GM19468 (cell line): ENCODE results near the gene GRAMD1A.
"Not testable (repeated sequence)": the region's sequence is repeated elsewhere in the genome, so short reads cannot be mapped to it uniquely, and the experiment has no call there.

ENCODE experiments used
- ATAC-seq: cut with Tn5 transposase; IDR thresholded peaks from one replicate; pipeline ENCODE4 v1.9.1; 2021; ENCODE audit warnings: mild to moderate bottlenecking, moderate library complexity, moderate number of reproducible peaks; ENCODE audit not compliant: unreplicated experiment; ENCODE audit errors: extremely low read depth

The GRAMD1A gene

DNA sequence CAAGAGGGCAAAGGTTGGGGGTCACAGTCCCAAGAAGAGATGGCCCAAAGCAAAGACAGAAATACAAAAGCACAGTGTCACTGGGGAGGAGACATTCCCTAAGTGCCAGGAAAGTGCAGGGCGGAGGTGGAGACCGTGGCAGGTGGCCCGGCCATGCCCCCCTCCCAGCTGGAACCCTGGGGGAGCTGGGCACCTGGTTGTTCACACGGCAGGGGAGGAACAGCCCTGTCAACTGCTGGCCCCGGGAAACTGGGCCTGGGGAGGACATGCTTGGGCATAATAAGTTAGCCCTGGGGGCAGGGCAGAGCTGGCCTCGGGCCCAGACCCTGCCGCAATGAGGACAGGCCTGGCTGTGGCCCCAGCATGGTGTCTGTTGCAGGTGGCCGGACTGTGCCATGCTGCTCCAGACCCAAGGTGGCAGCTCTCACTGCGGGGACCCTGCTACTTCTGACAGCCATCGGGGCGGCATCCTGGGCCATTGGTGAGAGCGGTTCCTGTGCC lies 48.8 kb downstream of the GRAMD1A start:
- no peak for ATAC-seq

DNA sequence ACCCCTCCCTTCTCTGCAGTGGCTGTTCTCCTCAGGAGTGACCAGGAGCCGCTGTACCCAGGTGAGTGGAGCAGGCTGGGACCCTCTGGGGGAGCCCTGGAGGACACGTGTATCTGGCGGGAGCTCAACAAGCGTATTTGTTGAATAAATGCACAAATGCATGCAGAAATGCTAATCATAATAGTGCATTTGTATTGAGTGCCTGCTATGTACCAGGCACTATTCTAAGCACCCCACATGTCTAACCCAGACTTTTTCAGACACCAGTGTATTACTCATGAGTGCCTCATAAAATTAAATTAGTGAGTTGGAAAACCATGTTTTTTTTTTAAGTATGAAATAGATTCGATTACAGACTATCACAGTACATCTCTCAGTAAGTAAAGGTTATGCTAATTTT lies 49.3 kb downstream of the GRAMD1A start:
- ATAC-seq, result no peak

DNA sequence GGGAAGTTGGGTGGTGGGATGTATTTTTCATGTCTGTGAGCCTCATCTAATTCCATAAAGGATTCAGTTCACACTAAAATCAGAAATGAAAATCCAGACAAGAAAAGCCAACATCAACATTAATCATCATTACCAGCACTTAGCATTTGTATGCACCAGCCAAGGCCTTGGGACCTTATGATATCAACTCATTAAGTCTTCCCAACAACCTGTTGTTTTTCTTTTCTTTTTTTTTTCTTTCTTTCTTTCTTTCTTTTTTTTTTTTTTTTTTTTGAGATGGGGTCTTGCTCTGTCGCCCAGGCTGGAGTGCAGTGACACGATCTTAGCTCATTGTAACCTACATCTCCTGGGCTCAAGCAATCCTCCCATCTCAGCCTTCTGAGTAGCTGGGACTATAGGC lies 50.5 kb downstream of the GRAMD1A start:
- not testable (repeated sequence) for ATAC-seq

DNA sequence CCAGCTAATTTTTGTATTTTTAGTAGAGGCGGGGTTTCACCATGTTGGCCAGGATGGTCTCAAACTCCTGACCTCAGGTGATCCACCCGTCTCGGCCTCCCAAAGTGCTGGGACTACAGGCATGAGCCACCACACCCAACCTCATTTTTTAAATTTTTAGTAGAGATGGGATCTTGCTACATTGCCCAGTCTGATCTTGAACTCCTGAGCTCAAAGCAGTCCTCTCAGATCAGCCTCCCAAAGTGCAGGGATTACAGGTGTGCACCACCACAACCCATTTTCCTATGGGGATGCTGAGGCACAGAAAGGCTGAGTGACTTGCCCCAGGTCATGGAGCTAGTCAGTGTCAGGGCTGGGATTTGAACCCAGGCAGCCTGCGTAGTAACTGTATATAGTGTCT lies 51.1 kb downstream of the GRAMD1A start:
- not testable (repeated sequence) for ATAC-seq

DNA sequence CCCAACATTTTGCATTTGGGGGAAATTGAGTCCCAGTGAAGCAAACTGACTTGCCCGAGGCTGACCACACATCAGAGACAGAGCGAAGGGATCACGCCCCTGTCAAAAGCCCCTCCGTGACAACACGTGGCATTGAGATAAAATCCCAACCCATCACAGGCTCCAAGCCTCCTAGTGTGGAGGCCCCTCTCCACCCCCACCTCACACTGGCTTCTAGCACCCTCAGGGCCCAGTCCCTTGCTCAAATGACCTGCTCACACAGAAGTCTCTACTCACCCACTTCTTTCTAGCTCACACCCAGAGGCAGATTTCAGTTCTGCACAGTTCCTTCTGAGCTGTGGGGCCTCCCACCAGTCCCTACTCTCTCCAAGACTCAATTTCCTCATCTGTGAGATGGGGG lies 51.7 kb downstream of the GRAMD1A start:
- ATAC-seq, result no peak

DNA sequence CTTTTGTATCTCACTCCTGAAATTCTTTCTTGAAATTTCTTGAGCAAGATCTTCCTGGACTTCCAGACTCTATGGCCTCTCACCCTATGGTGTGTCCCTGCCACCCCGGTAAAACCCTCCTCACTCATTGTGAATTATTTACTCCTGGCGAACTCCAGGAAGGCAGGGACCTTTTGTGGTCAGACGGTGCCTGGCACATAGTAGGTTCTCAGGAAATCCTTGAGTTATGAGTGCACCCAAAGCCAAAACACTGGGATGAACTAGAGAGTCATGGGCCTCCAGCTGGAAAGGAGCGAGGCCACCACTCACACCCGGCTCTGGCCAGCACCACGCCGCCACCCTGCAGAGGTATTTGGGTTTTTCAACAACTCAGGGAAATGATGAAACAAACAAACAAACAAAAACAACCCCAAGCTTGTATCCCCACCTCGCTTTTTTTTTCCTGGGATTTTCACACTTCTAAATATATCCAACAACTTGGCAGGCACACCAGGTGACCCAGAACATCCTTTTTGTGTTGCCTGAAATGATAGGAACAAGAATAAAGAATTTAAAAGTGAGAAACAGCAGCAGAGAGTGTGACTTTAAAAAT lies 52.6 kb downstream of the GRAMD1A start:
- no peak for ATAC-seq

DNA sequence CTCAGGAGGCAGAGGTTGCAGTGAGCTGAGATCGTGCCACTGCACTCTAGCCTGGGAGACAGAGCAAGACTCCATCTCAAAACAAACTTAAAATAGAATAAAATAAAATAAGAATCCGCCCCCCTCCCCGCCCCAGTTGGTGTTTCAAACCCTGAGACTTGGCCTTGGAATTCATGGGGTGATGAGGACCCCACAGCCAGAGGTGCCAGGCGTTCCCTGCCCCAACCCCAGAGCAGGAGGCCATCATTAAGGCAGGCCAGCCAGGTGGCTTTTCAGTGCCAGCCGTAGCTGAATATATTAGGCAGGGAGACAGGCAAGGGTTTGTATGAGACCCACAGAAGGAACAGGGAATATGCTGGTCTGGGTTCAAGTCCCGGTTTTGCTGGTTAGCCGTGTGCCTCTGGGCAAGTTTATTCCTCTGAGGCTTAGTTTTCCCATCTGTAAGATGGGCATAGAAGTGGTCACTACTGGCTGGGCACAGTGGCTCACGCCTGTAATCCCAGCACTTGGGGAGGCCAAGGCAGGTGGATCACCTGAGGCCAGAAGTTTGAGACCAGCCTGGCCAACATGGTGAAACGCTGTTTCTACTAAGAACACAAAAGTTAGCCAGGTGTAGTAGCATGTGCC lies 53.7 kb downstream of the GRAMD1A start:
- no peak for ATAC-seq

DNA sequence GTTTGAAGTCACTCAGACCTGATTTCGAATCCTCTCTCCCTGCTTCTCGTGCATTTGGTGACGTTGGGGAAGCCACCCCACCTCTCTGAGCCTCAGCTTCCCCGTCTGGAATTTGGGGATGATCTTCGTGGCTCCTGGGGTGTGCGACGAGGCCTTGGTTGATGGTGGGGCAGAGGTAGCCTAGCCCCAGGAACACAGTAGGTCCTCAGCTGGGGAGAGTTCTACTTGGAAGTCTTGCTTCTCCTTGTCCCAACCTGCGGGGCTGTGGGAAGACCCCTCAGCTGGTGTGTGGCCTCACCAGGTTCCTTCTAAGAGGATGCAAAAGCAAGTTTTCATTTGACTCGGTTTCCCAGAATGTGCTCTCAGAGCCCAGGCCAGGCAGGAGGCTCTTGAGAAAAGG lies 54.5 kb downstream of the GRAMD1A start:
- no peak for ATAC-seq

DNA sequence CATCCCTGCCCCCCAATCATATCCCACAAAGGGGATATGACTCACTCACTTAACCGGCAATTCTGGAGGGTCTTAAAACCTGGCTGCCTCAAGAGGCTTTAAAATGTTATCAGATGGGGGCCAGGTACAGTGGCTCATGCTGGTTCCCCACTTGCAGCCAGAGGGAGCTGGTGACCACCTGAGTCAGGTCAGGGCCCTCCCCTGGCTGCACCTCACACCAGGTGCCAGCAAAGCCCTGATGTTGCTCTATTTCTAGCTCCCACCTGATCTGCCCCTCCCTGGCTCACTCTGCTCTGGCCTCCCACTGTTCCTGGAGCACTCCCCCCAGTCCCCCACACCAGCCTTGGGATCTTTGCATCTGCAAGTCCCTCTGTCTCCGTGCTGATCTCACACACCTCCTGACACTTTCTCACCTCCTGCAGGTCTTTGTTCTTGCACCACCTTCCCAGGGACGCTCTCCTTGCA lies 55.6 kb downstream of the GRAMD1A start:
- no peak for ATAC-seq

DNA sequence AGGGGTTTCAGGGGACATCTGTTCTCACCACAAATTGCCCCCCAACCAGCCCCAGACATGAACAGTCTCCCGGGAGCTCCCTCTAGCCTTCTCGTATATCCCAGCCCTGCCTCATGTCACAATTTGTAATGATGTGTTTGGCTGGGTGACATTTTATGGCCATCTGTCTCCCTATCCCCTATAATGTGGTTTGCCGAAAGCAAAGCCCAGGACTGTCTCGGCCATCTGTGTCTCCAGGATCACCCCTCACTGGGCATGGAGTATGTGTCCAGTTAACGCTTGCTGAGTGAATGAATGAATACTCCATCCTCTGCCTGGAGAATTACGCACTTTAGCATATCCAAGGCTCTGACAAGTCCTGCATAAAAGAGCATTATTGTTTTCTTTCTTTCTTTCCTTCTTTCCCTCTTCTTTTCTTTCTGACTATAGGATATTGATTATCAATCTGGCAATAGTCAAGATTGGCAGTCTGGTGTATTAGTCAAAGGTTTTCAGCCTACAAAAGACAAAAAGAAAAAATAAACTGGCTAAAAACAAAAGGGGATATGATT lies 56.5 kb downstream of the GRAMD1A start:
- ATAC-seq, result no peak

DNA sequence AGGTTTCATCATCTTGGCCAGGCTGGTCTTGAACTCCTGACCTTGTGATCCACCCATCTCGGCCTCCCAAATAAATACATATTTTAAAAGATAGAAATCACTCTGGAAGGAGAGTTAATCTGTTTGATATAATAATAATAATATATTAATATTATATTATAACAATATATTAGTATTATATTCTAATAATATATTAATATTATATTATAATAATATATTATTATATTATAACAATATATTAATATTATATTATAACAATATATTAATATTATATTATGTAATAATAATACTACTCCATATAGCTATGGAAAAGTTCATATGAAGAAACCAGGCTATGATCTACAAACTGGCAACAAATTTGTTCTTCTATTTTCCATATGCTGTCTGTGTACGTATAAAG lies 58.2 kb downstream of the GRAMD1A start:
- no peak for ATAC-seq

DNA sequence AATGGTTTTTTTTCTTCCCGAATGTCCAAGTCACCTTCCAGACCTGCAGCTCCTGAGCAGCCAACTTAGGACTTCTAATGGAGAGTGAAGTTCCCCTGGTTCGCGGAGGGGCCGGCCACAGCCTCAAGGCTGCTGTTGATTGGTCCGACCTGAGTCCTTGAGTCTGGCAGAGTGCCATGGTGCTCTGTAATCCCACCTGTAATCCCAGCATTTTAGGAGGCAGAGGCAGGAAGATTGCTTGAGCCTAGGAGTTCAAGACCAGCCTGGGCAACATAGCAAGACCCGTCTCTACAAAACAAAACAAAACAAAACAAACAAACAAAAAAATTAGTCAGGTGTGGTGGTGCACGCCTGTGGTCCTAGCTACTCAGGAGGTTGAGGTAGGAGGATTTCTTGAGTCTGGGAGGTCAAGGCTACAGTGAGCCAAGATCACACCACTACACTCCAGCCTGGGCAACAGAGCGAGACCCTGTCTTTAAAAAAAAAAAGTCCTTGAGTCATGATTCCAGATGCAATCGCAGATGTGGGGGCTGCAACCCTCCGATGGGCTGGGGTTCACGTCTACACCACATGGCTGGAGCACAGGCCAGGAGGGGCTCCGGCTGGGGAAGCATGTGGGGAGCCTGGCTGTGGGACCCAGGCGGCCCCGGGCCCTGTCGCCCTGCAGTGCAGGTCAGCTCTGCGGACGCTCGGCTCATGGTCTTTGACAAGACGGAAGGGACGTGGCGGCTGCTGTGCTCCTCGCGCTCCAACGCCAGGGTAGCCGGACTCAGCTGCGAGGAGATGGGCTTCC lies 59.1 kb downstream of the GRAMD1A start:
- no peak for ATAC-seq

DNA sequence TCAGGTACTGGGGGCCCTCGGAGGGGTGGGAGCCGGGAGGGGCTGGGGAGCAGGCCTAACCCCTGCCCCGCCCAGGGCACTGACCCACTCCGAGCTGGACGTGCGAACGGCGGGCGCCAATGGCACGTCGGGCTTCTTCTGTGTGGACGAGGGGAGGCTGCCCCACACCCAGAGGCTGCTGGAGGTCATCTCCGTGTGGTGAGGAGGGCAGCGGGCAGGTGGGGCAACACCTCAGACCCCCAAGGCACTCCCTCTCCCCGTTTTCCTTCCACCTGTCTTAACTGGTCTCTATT lies 59.6 kb downstream of the GRAMD1A start:
- ATAC-seq, result no peak

DNA sequence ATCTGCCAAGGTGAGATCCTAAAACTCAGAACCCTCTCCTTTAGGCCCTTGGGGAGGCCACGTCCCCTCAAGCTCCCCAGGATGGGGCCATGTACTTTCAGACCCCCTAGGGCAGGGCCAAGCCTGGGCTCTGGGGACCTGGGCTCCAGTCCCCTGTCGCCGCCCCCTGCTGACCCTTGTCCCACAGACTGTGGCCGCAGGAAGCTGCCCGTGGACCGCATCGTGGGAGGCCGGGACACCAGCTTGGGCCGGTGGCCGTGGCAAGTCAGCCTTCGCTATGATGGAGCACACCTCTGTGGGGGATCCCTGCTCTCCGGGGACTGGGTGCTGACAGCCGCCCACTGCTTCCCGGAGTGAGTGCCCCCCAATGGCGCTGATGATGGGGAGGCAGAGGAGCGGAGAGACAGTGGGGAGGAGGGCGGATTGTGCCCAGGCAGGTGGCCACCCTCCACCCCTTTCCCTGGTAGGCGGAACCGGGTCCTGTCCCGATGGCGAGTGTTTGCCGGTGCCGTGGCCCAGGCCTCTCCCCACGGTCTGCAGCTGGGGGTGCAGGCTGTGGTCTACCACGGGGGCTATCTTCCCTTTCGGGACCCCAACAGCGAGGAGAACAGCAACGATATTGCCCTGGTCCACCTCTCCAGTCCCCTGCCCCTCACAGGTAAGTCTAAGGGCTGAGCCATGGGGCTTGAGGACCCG lies 60.2 kb downstream of the GRAMD1A start:
- no peak for ATAC-seq

DNA sequence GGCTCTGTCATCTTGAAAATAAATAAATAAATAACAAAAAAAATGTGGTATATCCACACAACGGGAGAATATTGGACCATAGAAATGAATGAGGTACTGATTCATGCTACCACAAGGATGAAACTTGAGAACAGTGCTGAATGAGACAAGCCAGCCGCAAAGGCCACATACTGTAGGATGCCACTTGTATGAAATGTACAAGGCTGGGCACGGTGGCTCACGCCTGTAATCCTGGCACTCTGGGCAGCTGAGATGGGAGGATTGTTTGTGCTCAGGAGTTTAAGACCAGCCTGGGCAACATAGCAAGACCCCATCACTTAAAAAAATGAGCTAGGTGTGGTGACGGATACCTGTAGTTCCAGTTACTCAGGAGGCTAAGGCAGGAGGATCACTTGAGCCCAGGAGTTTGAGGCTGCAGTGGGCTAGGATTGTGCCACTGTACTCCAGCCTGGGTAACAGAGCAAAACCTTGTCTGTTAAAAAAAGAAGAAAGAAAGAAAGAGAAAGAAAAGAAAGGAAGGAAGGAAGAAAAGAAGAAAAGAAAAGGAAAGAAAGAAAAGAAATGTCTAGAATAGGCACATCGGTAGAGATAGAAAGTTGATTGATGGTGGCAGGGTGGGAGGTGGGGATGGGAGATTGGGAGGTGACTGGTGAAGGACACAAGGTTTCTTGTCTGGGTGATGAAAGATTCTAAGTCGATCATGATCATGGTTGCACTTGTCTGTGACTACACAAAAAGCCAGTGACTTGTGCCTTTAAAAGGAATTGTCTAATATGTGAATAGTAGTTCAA lies 61.7 kb downstream of the GRAMD1A start:
- no peak for ATAC-seq

DNA sequence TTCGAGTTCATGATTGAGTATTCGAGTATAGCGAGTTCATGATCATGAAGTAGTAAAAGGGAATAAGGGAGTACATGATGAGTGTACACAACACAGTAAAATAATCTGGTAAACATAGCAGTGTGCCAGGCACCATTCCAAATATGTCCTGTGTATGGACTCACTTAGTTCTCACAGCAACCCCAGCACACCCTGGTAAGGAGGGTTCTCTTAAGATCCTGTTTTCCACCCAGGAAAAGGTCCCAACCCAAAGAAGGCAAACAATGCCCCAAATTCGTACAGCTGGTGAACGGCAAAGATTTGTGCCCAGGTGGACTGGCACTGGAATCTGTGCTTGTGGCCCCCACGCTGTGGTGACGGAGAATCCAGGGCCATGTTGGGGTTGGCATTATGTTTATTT lies 62.8 kb downstream of the GRAMD1A start:
- no peak for ATAC-seq

DNA sequence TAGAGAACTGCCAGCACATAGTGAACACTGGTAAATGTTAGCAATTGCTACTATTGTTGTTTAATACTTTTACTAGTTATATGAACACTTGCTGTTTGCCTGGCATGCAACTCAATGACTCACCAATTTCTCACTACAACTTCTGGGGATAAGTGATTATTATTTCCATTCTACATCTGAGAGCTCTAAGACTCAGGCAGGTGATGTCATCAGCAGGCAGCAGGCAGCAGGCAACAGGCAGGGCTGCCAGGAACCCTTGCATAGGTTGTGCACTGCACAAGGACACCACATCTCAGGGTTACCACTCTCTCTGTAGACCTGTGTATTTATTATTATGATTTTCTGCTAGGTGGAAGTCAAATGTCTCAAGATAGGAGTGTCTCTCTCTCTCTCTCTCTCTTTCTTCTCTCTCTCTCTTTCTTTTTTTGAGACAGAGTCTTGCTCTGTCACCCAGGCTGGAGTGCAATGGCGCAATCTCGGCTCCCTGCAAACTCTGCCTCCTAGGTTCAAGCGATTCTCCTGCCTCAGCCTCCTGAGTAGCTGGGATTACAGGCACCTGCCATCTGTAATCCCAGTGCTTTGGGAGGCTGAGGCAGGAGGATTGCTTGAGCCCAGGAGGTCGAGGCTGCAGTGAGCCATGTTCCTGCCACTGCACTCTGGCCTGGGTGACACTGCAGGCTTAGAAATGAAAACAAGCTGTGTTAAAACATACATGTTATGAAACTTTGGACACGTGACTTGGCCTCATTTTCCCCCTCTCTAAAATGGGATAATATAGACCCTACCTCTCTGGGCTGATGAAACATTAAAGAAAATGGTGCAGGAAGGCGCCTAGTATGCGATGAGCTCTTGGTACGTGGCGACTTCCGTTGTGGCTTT lies 64.1 kb downstream of the GRAMD1A start:
- no peak for ATAC-seq

DNA sequence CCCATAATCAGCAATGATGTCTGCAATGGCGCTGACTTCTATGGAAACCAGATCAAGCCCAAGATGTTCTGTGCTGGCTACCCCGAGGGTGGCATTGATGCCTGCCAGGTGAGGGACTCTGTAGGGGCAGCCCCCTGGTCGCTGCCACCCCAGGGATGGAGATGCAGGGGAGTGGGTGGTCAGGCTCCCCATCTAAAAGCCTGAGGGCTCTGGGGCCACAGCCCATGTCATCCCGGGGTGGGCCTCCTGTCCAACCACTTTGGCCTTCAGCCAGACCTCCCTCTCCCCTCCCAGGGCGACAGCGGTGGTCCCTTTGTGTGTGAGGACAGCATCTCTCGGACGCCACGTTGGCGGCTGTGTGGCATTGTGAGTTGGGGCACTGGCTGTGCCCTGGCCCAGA lies 65.5 kb downstream of the GRAMD1A start:
- ATAC-seq, result no peak

DNA sequence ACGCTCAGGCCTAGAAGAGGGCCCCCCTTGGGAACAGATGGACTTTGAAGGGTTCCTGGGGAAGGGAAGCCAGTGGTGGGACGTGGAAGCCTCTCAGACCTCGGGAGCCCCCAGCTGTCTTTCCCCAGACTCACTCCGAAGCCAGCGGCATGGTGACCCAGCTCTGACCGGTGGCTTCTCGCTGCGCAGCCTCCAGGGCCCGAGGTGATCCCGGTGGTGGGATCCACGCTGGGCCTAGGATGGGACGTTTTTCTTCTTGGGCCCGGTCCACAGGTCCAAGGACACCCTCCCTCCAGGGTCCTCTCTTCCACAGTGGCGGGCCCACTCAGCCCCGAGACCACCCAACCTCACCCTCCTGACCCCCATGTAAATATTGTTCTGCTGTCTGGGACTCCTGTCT lies 66.0 kb downstream of the GRAMD1A start:
- ATAC-seq, result no peak
